HepG2 (cell line): ENCODE results near the gene ZMYND8. TPM values are rescaled to one million over a fixed set of nuclear protein-coding genes. Genes with fewer than 3 reads are reported as not detected.

ENCODE experiments used
- CCDC6 ChIP-seq: sonication (generic); formaldehyde crosslinking; IDR thresholded peaks from 2 replicates; pipeline ENCODE4 v1.8.1; 2022; ENCODE audit warnings: mild to moderate bottlenecking, missing genetic modification reagents, moderate library complexity
- EZH2 ChIP-seq: conservative IDR thresholded peaks from 2 replicates; pipeline ENCODE4 v1.6.1; 2012; ENCODE audit warnings: mild to moderate bottlenecking, low read depth, low read length, moderate library complexity
- FOSL1 ChIP-seq: sonication (generic); formaldehyde crosslinking; IDR thresholded peaks from 2 replicates; pipeline ENCODE4 v1.9.0; 2021; ENCODE audit warnings: missing genetic modification reagents, borderline replicate concordance
- IKZF1 ChIP-seq: fragments of 450-650 bp; IDR thresholded peaks from 2 replicates; pipeline ENCODE4 v1.7.1; 2016
- JUND ChIP-seq: sonication (generic); formaldehyde crosslinking; IDR thresholded peaks from 2 replicates; pipeline ENCODE4 v1.8.0; 2022; ENCODE audit warnings: mild to moderate bottlenecking, missing genetic modification reagents
- SP4 ChIP-seq: sonication (generic); formaldehyde crosslinking; IDR thresholded peaks from 2 replicates; pipeline ENCODE4 v1.8.1; 2023; ENCODE audit warnings: mild to moderate bottlenecking, missing genetic modification reagents
- TOPORS ChIP-seq: sonication (generic); formaldehyde crosslinking; IDR thresholded peaks from 2 replicates; pipeline ENCODE4 v1.8.0; 2023; ENCODE audit warnings: mild to moderate bottlenecking, missing genetic modification reagents
- ZBTB34 ChIP-seq: sonication (generic); formaldehyde crosslinking; IDR thresholded peaks from 2 replicates; pipeline ENCODE4 v1.8.0; 2022; ENCODE audit warnings: mild to moderate bottlenecking, missing genetic modification reagents
- ZHX1 ChIP-seq: sonication (generic); formaldehyde crosslinking; IDR thresholded peaks from 2 replicates; pipeline ENCODE4 v1.8.1; 2022; ENCODE audit warnings: low read depth, mild to moderate bottlenecking, missing genetic modification reagents
- ZNF101 ChIP-seq: sonication (generic); formaldehyde crosslinking; IDR thresholded peaks from 2 replicates; pipeline ENCODE4 v1.4.0; 2020; ENCODE audit warnings: mild to moderate bottlenecking, low read depth, missing genetic modification reagents, borderline replicate concordance
- ZNF513 ChIP-seq: sonication (generic); formaldehyde crosslinking; conservative IDR thresholded peaks from 2 replicates; pipeline ENCODE4 v1.5.0; 2020; ENCODE audit warnings: missing genetic modification reagents
- polyA plus RNA-seq, 8 experiments: library from polyadenylated mRNA; depleted of rRNA in 3 of 8; stranded (reverse) in 7 of 8; unstranded in 1 of 8; fragments of >200 nt; fragmentation: Illumina TruSeq in 4 of 8; extraction: Trizol in 4 of 8; gene quantifications; 2 replicates each; pipeline versions ENCODE4 v1.2.1 to v1.2.3, GENCODE V29; 2011 to 2016; ENCODE audit warnings: low read depth in 4 of 8, missing spikeins in 1 of 8, mixed read lengths in 1 of 8; ENCODE audit not compliant: insufficient read depth in 1 of 8
- total RNA-seq, 5 experiments: library from RNA; depleted of rRNA; stranded (reverse); fragments of >200 nt; fragmentation: Illumina TruSeq; extraction: Trizol; gene quantifications; 2 replicates each; pipeline ENCODE4 v1.2.3, GENCODE V29; 2016; ENCODE audit warnings: low read depth in 1 of 5
- TF ChIP-seq, protein P1 (sequence below), 2 experiments: sonication (generic) in 1 of 2; formaldehyde crosslinking in 1 of 2; IDR thresholded peaks; 2 replicates each; pipeline versions ENCODE4 v1.4.0 to v1.6.1; 2016 to 2020; ENCODE audit warnings: borderline replicate concordance in 1 of 2, low read depth in 1 of 2, mild to moderate bottlenecking in 1 of 2, missing genetic modification reagents in 1 of 2
- TF ChIP-seq, protein P2 (sequence below): sonication (generic); formaldehyde crosslinking; IDR thresholded peaks from 2 replicates; pipeline ENCODE4 v1.4.0; 2020; ENCODE audit warnings: missing genetic modification reagents

The ZMYND8 gene
- total and polyA plus RNA-seq, 2 of the 13 experiments (the other 11 are each of a cell fraction or from before 2014, with no cell fraction given), result 53.9 to 84.7 TPM

DNA sequence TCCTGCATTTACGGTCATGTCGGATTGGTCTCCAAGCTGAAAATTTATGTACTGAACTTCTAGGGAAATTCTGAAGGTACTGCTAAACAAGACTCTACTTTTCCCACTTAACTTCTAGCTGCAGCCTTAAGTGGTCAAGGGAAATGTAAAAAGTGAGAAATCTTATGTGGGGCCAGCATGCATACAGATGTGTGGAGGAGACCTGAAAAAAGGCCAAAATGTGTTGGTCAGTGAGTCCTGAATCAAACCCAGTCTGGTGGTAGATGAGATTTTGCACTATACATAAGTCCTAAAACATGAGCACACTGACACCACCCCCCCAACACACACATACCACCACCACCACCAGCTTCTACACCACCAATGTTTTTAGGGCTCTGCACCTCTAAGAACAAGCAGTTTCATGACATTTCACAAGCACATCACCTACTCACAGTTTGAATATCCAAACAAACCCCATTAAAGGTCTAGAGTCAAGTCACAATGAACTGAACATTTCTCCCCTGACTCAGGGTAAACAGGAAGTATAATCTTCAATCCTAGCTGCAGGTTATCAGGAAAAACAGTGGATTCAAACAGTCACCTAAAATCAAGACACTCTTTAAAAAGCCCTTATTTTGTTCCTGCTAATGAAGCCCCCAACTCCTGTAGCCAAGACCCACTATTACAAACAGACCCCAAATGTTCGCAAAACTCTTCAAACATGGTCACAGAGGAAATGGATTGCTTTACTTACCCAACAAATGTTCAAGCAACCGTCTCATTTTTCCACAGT is 1.6 kb downstream of the ZMYND8 start (continued):
- TF ChIP-seq, protein P1, sequence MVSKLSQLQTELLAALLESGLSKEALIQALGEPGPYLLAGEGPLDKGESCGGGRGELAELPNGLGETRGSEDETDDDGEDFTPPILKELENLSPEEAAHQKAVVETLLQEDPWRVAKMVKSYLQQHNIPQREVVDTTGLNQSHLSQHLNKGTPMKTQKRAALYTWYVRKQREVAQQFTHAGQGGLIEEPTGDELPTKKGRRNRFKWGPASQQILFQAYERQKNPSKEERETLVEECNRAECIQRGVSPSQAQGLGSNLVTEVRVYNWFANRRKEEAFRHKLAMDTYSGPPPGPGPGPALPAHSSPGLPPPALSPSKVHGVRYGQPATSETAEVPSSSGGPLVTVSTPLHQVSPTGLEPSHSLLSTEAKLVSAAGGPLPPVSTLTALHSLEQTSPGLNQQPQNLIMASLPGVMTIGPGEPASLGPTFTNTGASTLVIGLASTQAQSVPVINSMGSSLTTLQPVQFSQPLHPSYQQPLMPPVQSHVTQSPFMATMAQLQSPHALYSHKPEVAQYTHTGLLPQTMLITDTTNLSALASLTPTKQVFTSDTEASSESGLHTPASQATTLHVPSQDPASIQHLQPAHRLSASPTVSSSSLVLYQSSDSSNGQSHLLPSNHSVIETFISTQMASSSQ (IDR thresholded peaks at IDR 0.05; ENCODE audit: low read depth), result no peak
- TF ChIP-seq, protein P1 (CRISPR knock-in tag; IDR thresholded peaks at IDR 0.05; ENCODE audit: borderline replicate concordance), result peak; percentile 60; the same call in 1 of the 2 replicates
- TF ChIP-seq ZNF101 (CRISPR knock-in tag), result peak; percentile 53; the same call in 1 of the 2 replicates
- TF ChIP-seq, protein P2, sequence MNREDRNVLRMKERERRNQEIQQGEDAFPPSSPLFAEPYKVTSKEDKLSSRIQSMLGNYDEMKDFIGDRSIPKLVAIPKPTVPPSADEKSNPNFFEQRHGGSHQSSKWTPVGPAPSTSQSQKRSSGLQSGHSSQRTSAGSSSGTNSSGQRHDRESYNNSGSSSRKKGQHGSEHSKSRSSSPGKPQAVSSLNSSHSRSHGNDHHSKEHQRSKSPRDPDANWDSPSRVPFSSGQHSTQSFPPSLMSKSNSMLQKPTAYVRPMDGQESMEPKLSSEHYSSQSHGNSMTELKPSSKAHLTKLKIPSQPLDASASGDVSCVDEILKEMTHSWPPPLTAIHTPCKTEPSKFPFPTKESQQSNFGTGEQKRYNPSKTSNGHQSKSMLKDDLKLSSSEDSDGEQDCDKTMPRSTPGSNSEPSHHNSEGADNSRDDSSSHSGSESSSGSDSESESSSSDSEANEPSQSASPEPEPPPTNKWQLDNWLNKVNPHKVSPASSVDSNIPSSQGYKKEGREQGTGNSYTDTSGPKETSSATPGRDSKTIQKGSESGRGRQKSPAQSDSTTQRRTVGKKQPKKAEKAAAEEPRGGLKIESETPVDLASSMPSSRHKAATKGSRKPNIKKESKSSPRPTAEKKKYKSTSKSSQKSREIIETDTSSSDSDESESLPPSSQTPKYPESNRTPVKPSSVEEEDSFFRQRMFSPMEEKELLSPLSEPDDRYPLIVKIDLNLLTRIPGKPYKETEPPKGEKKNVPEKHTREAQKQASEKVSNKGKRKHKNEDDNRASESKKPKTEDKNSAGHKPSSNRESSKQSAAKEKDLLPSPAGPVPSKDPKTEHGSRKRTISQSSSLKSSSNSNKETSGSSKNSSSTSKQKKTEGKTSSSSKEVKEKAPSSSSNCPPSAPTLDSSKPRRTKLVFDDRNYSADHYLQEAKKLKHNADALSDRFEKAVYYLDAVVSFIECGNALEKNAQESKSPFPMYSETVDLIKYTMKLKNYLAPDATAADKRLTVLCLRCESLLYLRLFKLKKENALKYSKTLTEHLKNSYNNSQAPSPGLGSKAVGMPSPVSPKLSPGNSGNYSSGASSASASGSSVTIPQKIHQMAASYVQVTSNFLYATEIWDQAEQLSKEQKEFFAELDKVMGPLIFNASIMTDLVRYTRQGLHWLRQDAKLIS (CRISPR knock-in tag), result 0 out of 2 replicates have a peak, but pooled peaks have one; percentile 57
- TF ChIP-seq SP4 (CRISPR knock-in tag), result no peak
- TF ChIP-seq IKZF1, result no peak
- TF ChIP-seq FOSL1, result peak; percentile 39; the same call in 1 of the 2 replicates
- 0 out of 2 replicates have a peak, but pooled peaks have one; percentile 15 for TF ChIP-seq JUND
- no peak for TF ChIP-seq ZBTB34 (CRISPR knock-in tag)
- TF ChIP-seq ZHX1 (CRISPR knock-in tag), result no peak
- no peak for TF ChIP-seq EZH2
- no peak for TF ChIP-seq ZNF513 (CRISPR knock-in tag)
- no peak for TF ChIP-seq TOPORS (CRISPR knock-in tag)
- TF ChIP-seq CCDC6 (CRISPR knock-in tag), result 0 out of 2 replicates have a peak, but pooled peaks have one; percentile 46
